ENCODE results near the gene FXYD1. TPM values are rescaled to one million over a fixed set of nuclear protein-coding genes. Genes with fewer than 3 reads are reported as not detected.

FXYD1 gene
- polyA plus RNA-seq, 1 of the 3 experiments (the other 2 are of a cell fraction): 0.12 TPM

GRCh38 chr19:35153701-35154524 is 15.3 kb downstream of the FXYD1 start:
- TF ChIP-seq SIN3A (IDR thresholded peaks at IDR 0.05; ENCODE audit: borderline replicate concordance, low read depth, low read length): peak; percentile 31; the same call in 1 of the 2 replicates
- peak; percentile 7; the same call in 1 of the 2 replicates for TF ChIP-seq RAD21 (IDR thresholded peaks at IDR 0.05; ENCODE audit: low read length)
- TF ChIP-seq JUND (IDR thresholded peaks at IDR 0.05): no peak
- no peak for TF ChIP-seq EZH2phosphoT487 (IDR thresholded peaks at IDR 0.05; ENCODE audit: borderline replicate concordance, low read depth)
- TF ChIP-seq SMC3 (IDR thresholded peaks at IDR 0.05; ENCODE audit: low read depth, low read length): peak; percentile 9; the same call in 1 of the 2 replicates
- TF ChIP-seq CTCF (IDR thresholded peaks at IDR 0.05): peak; percentile 65

GRCh38 chr19:35154525-35155406 is 16.1 kb downstream of the FXYD1 start, which contains the start of gene FXYD5:
FXYD5 (plus strand) TSS chr19:35154735; CDS start chr19:35155551, 816 bp downstream.
- Histone ChIP-seq H4K20me1 (ENCODE audit: insufficient read depth) (no peaks in the 10 kb centered on the region), H3K27me3 (ENCODE audit: insufficient read depth) (no peaks in the 10 kb centered on the region), H3K9ac (peak within 1 kb of the TSS; percentile 90), H3K9me3 (no peaks in the 10 kb centered on the region), H3K4me2 (peak within 1 kb of the TSS; percentile 98), H2AFZ (ENCODE audit: low read depth) (peak within 1 kb of the TSS; percentile 79), H3K36me3 (replicated peaks in 1 of 2; ENCODE audit: control insufficient read depth in 1 of 2, insufficient read depth in 2 of 2, low read length in 1 of 2) (peaks cover 3 to 16% of the 10 kb centered on the region in 2 experiments), H3K79me2 (ENCODE audit: insufficient read depth) (peaks cover 19% of the 10 kb centered on the region), H3F3A (replicated peaks; ENCODE audit: insufficient read depth) (peaks cover 4% of the 10 kb centered on the region), H3K27ac (ENCODE audit: low read depth in 2 of 2, low read length in 1 of 2) (peak within 1 kb of the TSS in 1 of 2 experiments; percentile 57; a peak in 2 of 4 replicates), H3K9me2 (no peaks in the 10 kb centered on the region), H3K4me3 (ENCODE audit: low read depth in 2 of 2, low read length in 1 of 2) (peak within 1 kb of the TSS; percentile 62 to 90), H3K4me1 (ENCODE audit: control insufficient read depth in 1 of 2, insufficient read depth in 2 of 2, low read depth in 1 of 2, low read length in 1 of 2) (peaks cover 0 to 3% of the 10 kb centered on the region in 2 experiments; a peak in 2 of 4 replicates)
- 2% methylated on average over 34 of the region's 49 CpGs for WGBS (ENCODE audit: low lambda C conversion rate)
- ChIA-PET POLR2A (interaction anchor here (0.6 kb wide), 1 partner anchor 555 kb away, joined by 4 read pairs; no protein-coding TSS in a partner anchor), CTCF (interaction anchor here (0.9 to 5.3 kb wide), 10 partner anchors 8 to 117 kb away, joined by 3 to 59 read pairs (median 4); partner anchors contain the start of gene FXYD7)
- peak; percentile 60 for DNase-seq
- TF ChIP-seq FOSL2 (IDR thresholded peaks at IDR 0.05; ENCODE audit: borderline replicate concordance, low read depth): no peak
- no peak for TF ChIP-seq JUND (IDR thresholded peaks at IDR 0.05)
- 0 out of 2 replicates have a peak, but pooled peaks have one; percentile 11 for TF ChIP-seq POLR2AphosphoS5 (IDR thresholded peaks at IDR 0.05; ENCODE audit: low read depth, low read length)
- TF ChIP-seq FOXJ3 (CRISPR knock-in tag; IDR thresholded peaks at IDR 0.05): no peak
- TF ChIP-seq MAX (IDR thresholded peaks at IDR 0.05; ENCODE audit: low read depth): peak; percentile 63
- TF ChIP-seq EZH2phosphoT487 (IDR thresholded peaks at IDR 0.05; ENCODE audit: borderline replicate concordance, low read depth): no peak
- TF ChIP-seq EP300 (IDR thresholded peaks at IDR 0.05; ENCODE audit: borderline replicate concordance in 1 of 2, low read depth in 1 of 2, low read length in 1 of 2): no peak
- 0 out of 2 replicates have a peak, but pooled peaks have one; percentile 31 for TF ChIP-seq TAF1 (IDR thresholded peaks at IDR 0.05; ENCODE audit: borderline replicate concordance, low read depth, low read length)
- no peak for TF ChIP-seq IRF3 (IDR thresholded peaks at IDR 0.05; ENCODE audit: low read depth, low read length)
- TF ChIP-seq PBX3 (IDR thresholded peaks at IDR 0.05): no peak
- no peak for TF ChIP-seq GATA2 (CRISPR knock-in tag; IDR thresholded peaks at IDR 0.05)

More at GRCh38 chr19:35153701-35154524, 15.3 kb downstream of the FXYD1 start:
- DNase-seq: peak; percentile 79
- POLR2A ChIA-PET: no interaction called here
- Histone ChIP-seq H3K36me3 (replicated peaks in 1 of 2; ENCODE audit: control insufficient read depth in 1 of 2, insufficient read depth in 2 of 2, low read length in 1 of 2) (peaks cover 3 to 14% of the 10 kb centered on the region in 2 experiments), H3K9me3 (no peaks in the 10 kb centered on the region), H3K27ac (ENCODE audit: low read depth in 2 of 2, low read length in 1 of 2) (peak overlapping the region in 1 of 2 experiments; percentile 57; a peak in 1 of 4 replicates), H3F3A (replicated peaks; ENCODE audit: insufficient read depth) (peaks cover 4% of the 10 kb centered on the region), H3K4me3 (ENCODE audit: low read depth in 2 of 2, low read length in 1 of 2) (peak overlapping the region; percentile 62 to 90), H3K9ac (peak overlapping the region; percentile 90; the same call in 1 of the 2 replicates), H4K20me1 (ENCODE audit: insufficient read depth) (no peaks in the 10 kb centered on the region), H3K4me2 (peak overlapping the region; percentile 98), H3K4me1 (ENCODE audit: control insufficient read depth in 1 of 2, insufficient read depth in 2 of 2, low read depth in 1 of 2, low read length in 1 of 2) (peaks cover 0 to 3% of the 10 kb centered on the region in 2 experiments; a peak in 2 of 4 replicates), H2AFZ (ENCODE audit: low read depth) (peak overlapping the region; percentile 79), H3K27me3 (ENCODE audit: insufficient read depth) (no peaks in the 10 kb centered on the region), H3K79me2 (ENCODE audit: insufficient read depth) (peaks cover 19% of the 10 kb centered on the region), H3K9me2 (no peaks in the 10 kb centered on the region)
- CTCF ChIA-PET: interaction anchor here (0.7 to 5.3 kb wide), 14 partner anchors 9 to 119 kb away, joined by 3 to 59 read pairs (median 3); partner anchors contain the start of genes FXYD7 and USF2
- 5% methylated on average over 24 of the region's 36 CpGs for WGBS (ENCODE audit: low lambda C conversion rate)

All from SK-N-SH (cell line).